ENCODE measurements around the gene SERPINA6.
A peak's percentile ranks its signal among the peaks of the same experiment; 100 is the strongest.
"Not testable (repeated sequence)": the region's sequence is repeated elsewhere in the genome, so short reads cannot be mapped to it uniquely, and the experiment has no call there.

Gene SERPINA6

GRCh38 chr14:94354190-94354589 is 31.1 kb upstream of the SERPINA6 start:
- not testable (repeated sequence) for DNase-seq

GRCh38 chr14:94349276-94349675 is 26.1 kb upstream of the SERPINA6 start:
- DNase-seq = no peak

- DNase-seq = no peak
These were observed 25.7 kb upstream of the SERPINA6 start for GRCh38 chr14:94348836-94349235.

- no peak for DNase-seq
These were observed 23.7 kb upstream of the SERPINA6 start for GRCh38 chr14:94346841-94347240.

DNA sequence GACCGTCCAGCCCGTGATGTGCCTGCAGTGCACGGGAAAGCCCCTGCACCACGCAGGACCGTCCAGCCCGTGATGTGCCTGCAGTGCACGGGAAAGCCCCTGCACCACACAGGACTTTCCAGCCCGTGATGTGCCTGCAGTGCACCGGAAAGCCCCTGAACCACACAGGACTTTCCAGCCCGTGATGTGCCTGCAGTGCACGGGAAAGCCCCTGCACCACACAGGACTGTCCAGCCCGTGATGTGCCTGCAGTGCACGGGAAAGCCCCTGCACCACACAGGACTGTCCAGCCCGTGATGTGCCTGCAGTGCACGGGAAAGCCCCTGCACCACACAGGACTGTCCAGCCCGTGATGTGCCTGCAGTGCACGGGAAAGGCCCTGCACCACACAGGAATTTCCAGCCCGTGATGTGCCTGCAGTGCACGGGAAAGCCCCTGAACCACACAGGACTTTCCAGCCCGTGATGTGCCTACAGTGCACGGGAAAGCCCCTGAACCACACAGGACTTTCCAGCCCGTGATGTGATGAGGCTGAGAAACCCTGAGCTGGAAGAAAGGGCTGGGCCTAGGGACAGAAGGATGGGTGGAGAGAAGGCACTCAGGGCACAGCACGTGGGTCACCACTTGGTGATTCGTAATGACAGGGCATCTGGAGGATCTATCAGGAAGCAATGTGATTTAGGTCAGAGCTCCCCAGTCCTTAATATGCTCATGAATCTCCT is 23.1 kb upstream of the SERPINA6 start:
- DNase-seq = not testable (repeated sequence)

DNA sequence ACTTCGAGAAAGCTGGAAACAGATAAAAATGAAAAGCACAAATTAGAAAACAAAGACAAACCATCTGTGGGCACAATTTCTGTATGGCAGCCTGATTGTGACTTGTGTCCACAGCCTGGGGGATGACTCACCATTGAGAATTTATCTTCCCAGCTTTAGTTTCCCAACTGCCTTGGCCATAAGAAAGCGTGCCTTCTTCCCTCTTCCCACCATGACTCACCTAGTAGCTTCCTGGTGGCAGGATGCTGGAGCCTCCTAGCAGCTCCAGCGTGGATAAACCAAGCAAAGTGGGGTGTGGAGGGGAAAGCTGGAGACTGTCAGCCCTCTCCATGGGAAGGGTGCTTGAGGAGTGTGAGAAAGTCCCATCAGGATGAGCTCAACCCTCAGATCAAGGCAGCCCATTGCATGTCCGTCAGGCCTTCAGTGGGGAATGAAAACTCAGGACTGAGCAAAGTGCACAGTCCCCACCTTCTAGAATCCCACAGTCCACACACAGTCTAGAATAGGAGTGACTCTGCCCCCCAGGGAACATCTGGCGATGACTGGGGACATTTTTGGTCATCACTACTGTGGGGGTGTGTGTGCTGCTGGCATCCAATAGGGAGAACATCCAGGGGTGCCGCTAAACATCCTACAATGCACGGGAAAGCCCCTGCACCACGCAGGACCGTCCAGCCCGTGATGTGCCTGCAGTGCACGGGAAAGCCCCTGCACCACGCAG is 22.4 kb upstream of the SERPINA6 start:
- no peak for DNase-seq

- DNase-seq = no peak
These were observed 21.3 kb upstream of the SERPINA6 start for GRCh38 chr14:94344389-94344788.

GRCh38 chr14:94343238-94344005 is 20.3 kb upstream of the SERPINA6 start:
- DNase-seq = no peak

- peak in 1 of 2 donors; percentile 53 for DNase-seq
These were observed 19.3 kb upstream of the SERPINA6 start for GRCh38 chr14:94342334-94342934.

DNA sequence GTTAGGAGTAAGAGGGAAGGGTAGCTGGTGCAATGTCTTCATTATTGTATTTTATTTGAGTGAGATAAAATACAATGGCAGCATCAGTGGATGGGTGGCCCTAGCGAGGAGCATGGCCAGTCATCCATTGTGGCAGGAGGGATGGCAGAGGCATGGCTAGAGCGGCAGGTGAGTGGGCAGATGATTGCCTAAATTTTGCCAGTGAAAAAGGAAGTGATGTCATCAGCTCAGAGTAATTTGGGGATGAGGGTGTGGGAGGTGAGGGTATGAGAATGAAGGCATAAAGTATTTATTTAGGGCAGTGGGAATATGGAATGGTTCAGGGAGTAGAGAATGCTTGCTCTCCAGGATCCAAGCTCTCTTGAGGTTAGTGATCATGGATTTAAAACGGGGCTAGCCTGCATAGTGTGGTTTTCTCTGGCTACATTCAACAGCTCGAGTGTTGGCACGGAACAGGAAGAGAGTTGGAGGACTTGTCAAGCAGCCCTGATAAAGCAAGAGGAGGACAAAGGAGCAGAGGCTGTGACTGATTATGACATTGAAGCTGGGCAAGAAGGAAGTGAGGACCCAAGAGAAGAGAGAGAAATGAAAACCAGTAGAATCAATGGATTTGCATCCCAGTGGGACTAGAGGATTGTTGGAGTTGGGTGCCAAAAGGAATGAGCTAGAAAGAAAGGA is 18.7 kb upstream of the SERPINA6 start:
- DNase-seq = no peak

GRCh38 chr14:94340533-94340932 is 17.4 kb upstream of the SERPINA6 start:
- no peak for DNase-seq

GRCh38 chr14:94338023-94338422 is 14.9 kb upstream of the SERPINA6 start:
- DNase-seq = no peak

- DNase-seq = no peak
These were observed 14.1 kb upstream of the SERPINA6 start for GRCh38 chr14:94337274-94337673.

GRCh38 chr14:94334872-94335271 is 11.7 kb upstream of the SERPINA6 start:
- no peak for DNase-seq

DNA sequence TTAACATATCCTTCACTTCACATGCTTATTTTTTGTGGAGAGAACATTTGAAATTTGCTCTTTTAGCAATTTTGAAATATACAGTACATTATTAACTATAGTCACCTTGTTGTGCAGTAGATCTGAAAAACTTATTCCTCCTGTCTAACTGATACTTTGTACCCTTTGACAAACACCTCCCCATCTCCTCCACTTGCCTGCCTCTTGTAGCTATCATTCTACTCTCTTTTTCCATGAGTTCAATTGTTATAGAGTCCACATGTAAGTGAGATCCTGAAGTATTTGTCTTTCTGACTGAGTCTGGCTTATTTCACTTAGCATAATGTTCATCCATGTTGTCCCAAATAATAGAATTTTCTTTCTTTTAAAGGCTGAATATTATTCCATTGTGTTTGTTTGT is 9.5 kb upstream of the SERPINA6 start:
- no peak for DNase-seq

DNA sequence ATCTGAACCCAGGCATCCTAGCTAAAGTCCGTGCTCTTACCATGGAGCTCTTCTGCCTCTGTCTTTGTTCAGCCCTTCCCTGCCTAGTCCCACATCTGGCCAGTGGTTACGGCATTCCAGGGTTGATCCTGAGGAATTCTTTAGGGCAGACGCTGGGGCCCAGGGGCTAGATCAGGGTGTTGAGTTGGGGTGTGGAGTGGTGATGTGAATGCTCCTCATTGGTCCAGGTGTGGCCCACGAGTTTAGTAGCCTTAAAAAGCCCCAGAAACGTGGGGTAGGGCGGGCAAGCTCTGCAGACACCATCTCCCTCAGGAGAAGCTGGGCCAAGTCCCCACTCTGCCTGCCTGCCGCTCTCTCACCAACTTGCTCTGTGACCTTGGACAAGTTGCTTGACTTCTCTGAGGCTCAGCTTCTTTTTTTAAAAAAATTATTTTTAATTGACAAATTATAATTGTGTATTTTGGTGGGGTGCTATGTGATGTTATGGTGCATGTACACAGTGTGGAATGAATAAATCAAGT is 9.0 kb upstream of the SERPINA6 start:
- no peak for DNase-seq

- no peak for DNase-seq
These were observed 8.3 kb upstream of the SERPINA6 start for GRCh38 chr14:94331462-94331861.

DNA sequence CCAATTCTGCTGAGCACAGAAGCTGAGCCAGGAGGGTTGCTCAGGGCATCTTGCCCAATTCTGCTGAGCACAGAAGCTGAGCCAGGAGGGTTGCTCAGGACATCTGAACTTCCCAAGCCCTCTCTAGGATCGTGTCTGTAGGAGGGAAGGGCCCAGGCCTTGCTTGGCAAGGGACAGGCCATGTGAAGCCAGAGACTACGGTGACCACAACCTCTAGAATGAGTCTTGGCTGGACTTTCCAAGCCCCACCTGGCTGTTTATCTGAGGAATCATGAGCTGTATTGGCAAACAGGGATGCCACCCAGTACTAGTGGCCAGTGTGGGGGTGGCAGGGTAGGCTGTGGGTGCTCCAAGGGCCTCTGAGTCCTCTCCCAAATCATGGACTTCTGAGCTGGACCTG is 7.7 kb upstream of the SERPINA6 start:
- DNase-seq = no peak

GRCh38 chr14:94330432-94330831 is 7.3 kb upstream of the SERPINA6 start:
- DNase-seq = no peak

DNA sequence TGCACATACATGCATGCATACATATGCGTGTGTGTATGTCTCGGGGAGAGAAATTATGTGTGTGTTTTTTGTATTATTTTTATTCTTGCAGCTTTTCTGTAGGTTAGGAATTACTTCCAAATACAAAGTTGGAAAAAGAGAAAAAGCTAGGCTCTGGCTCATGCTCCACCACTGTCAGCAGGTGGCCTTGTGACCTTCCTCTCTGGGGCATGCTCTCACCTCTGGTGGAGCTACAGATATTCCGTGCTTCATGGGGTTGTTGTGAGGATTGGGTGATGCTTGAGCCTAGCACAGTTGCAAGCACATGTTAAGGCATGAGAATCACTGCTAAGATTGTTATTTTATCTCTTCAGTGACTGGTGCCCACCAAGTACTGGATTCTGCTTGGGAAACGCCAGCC is 6.7 kb upstream of the SERPINA6 start:
- DNase-seq = no peak

DNA sequence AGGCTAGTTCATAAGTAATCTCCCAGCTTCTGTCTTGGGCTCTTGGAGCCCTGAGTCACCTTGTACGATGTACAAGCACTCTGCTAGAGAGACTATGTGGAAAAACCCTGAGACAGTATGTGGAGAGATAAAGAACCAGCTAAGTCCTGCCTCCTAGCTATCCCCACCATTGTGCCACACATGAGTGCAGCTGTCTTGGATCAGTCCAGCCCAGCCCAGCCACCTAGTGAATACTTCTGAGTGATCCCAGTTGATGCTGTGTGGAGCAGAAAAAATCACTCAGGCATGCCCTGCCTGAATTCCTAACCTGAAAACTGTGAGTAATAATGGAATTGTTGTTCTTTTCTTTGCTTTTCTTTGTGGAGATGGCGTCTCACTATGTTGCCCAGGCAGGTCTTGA is 5.1 kb upstream of the SERPINA6 start:
- DNase-seq = no peak
